Activated B cell treated with CpG ODN at 0.5 μM for 24 hours (primary cell): ENCODE data around the gene SMIM14. TPM values are rescaled to one million over a fixed set of nuclear protein-coding genes. Genes with fewer than 3 reads are reported as not detected.
"Not testable (repeated sequence)": the region's sequence is repeated elsewhere in the genome, so short reads cannot be mapped to it uniquely, and the experiment has no call there.

Experiments
- ATAC-seq: fragments of 200-7000 bp; cut with Tn5 transposase; one replicate; pipeline ENCODE4 v1.10.0; 2021; ENCODE audit warnings: low read depth, mild to moderate bottlenecking, moderate library complexity
- CTCF ChIA-PET: fragments of 350-600 bp; sonication (Branson Sonifier 250); formaldehyde crosslinking; loops from one replicate; lab custom pipeline; 2021; ENCODE audit warnings: antibody characterized with exemption; lab: Charles Lee
- POLR2A ChIA-PET: fragments of 350-600 bp; sonication (Branson Sonifier 250); formaldehyde crosslinking; loops from one replicate; lab custom pipeline; 2021; ENCODE audit warnings: antibody characterized with exemption; lab: Charles Lee
- DNase-seq: peaks from one replicate; pipeline ENCODE4 v3.0.0; 2022
- H3K27ac Mint-ChIP-seq: one replicate; pipeline ENCODE4 v1.8.0; 2020; ENCODE audit warnings: mixed read lengths
- H3K27me3 Mint-ChIP-seq: one replicate; pipeline ENCODE4 v1.8.0; 2021; ENCODE audit warnings: mixed read lengths
- H3K36me3 Mint-ChIP-seq: one replicate; pipeline ENCODE4 v1.8.0; 2021; ENCODE audit warnings: low read depth, mixed read lengths
- H3K4me1 Mint-ChIP-seq: one replicate; pipeline ENCODE4 v1.8.0; 2021; ENCODE audit warnings: mixed read lengths
- H3K4me3 Mint-ChIP-seq: one replicate; pipeline ENCODE4 v1.8.0; 2020; ENCODE audit warnings: mild to moderate bottlenecking, mixed read lengths
- H3K9me3 Mint-ChIP-seq: one replicate; pipeline ENCODE4 v1.8.0; 2020; ENCODE audit warnings: mixed read lengths
- CTCF ChIP-seq: fragments of 200-600 bp; IDR thresholded peaks from one replicate; pipeline ENCODE4 v1.8.0; 2022; ENCODE audit warnings: antibody characterized with exemption, mild to moderate bottlenecking
- intact Hi-C: fragments of 100-400 bp; cut with micrococcal nuclease; formaldehyde crosslinking; loops from one replicate; pipeline ENCODE4 v1.15.1; 2024
- total RNA-seq: library from RNA; stranded (reverse); gene quantifications from 2 replicates; pipeline ENCODE4 v1.2.3, GENCODE V29; 2022

The SMIM14 gene
- total RNA-seq, 1 donor from 2014 or later = 83.1 TPM

- Mint-ChIP-seq H3K4me3 (no peak overlapping the region), H3K4me1 (no peaks in the 10 kb centered on the region), H3K9me3 (no peaks in the 10 kb centered on the region), H3K27me3 (no peaks in the 10 kb centered on the region), H3K36me3 (peaks cover 40% of the 10 kb centered on the region), H3K27ac (no peak overlapping the region)
- DNase-seq (no peak), ATAC-seq (no peak)
- ChIA-PET POLR2A (interaction anchor here (0.6 to 0.7 kb wide), 2 partner anchors 9 to 52 kb away, joined by 3 to 9 read pairs; no protein-coding TSS in a partner anchor), CTCF (no interaction called here)
- no peak for TF ChIP-seq CTCF
- intact Hi-C loops = no loop called here
These were observed 123.7 kb downstream of the SMIM14 start for GRCh38 chr4:39514888-39515401.

- H3K9me3 Mint-ChIP-seq, DNase-seq, H3K4me3 Mint-ChIP-seq, intact Hi-C loops, CTCF ChIA-PET, H3K4me1 Mint-ChIP-seq, POLR2A ChIA-PET, ATAC-seq, H3K27ac Mint-ChIP-seq, H3K27me3 Mint-ChIP-seq: not testable (repeated sequence)
- H3K36me3 Mint-ChIP-seq = peaks cover 46% of the 10 kb centered on the region
These were observed 124.4 kb downstream of the SMIM14 start for GRCh38 chr4:39514266-39514665.

GRCh38 chr4:39510348-39510929, 128.2 kb downstream of the SMIM14 start:
- POLR2A ChIA-PET = interaction anchor here (0.6 kb wide), 1 partner anchor 9 kb away, joined by 4 read pairs; no protein-coding TSS in a partner anchor
- peaks cover 68% of the 10 kb centered on the region for H3K36me3 Mint-ChIP-seq

GRCh38 chr4:39505581-39505980, 133.1 kb downstream of the SMIM14 start:
- ATAC-seq (no peak), DNase-seq (no peak)
- Mint-ChIP-seq H3K27ac (no peak overlapping the region), H3K27me3 (no peaks in the 10 kb centered on the region), H3K4me3 (no peak overlapping the region), H3K36me3 (peaks cover 88% of the 10 kb centered on the region), H3K9me3 (no peaks in the 10 kb centered on the region), H3K4me1 (no peaks in the 10 kb centered on the region)
- TF ChIP-seq CTCF = no peak
- CTCF ChIA-PET = no interaction called here
- intact Hi-C loops = no loop called here
- POLR2A ChIA-PET = interaction anchor here (2.1 kb wide), 1 partner anchor 133 kb away, joined by 6 read pairs; the partner anchor contains the start of gene SMIM14

More at GRCh38 chr4:39510348-39510929, 128.2 kb downstream of the SMIM14 start:
- no peak overlapping the region for H3K27ac Mint-ChIP-seq
- H3K4me1 Mint-ChIP-seq = no peaks in the 10 kb centered on the region
- CTCF ChIA-PET = interaction anchor here (0.6 kb wide), 2 partner anchors 152 to 419 kb away, joined by 3 to 4 read pairs; no protein-coding TSS in a partner anchor
- intact Hi-C loops = no loop called here
- no peak for TF ChIP-seq CTCF
- H3K9me3 Mint-ChIP-seq = no peaks in the 10 kb centered on the region
- ATAC-seq (no peak), DNase-seq (no peak)
- H3K27me3 Mint-ChIP-seq = no peaks in the 10 kb centered on the region
- H3K4me3 Mint-ChIP-seq = no peak overlapping the region

- Mint-ChIP-seq H3K27me3 (no peaks in the 10 kb centered on the region), H3K36me3 (peaks cover 84% of the 10 kb centered on the region), H3K4me3 (no peak overlapping the region), H3K27ac (no peak overlapping the region), H3K4me1 (no peaks in the 10 kb centered on the region), H3K9me3 (no peaks in the 10 kb centered on the region)
- ChIA-PET POLR2A (no interaction called here), CTCF (no interaction called here)
- intact Hi-C loops = no loop called here
- no peak for TF ChIP-seq CTCF
- DNase-seq = no peak
- ATAC-seq = no peak
These were observed 134.1 kb downstream of the SMIM14 start for GRCh38 chr4:39504538-39504937.

- H3K36me3 Mint-ChIP-seq = peaks cover 76% of the 10 kb centered on the region
- H3K27ac Mint-ChIP-seq, ATAC-seq, H3K4me3 Mint-ChIP-seq, intact Hi-C loops, CTCF ChIA-PET, POLR2A ChIA-PET, DNase-seq, H3K9me3 Mint-ChIP-seq, H3K27me3 Mint-ChIP-seq, H3K4me1 Mint-ChIP-seq: not testable (repeated sequence)
These were observed 136.0 kb downstream of the SMIM14 start for GRCh38 chr4:39502664-39503035.
